RWPE1 (cell line): ENCODE results near the gene ZNF331.
"Not testable (repeated sequence)": the region's sequence is repeated elsewhere in the genome, so short reads cannot be mapped to it uniquely, and the experiment has no call there.

Source experiments
- CTCF ChIA-PET: fragments of 350-600 bp; sonication (Branson Sonifier 250); formaldehyde crosslinking; extraction: SDS; loops from one replicate; lab custom pipeline; 2021; lab: Yijun Ruan, JAX
- POLR2A ChIA-PET: fragments of 400-600 bp; formaldehyde crosslinking; extraction: SDS; loops from one replicate; lab custom pipeline; 2020; ENCODE audit warnings: antibody characterized with exemption; ENCODE audit not compliant: low non-redundant PET; lab: Yijun Ruan, JAX
- DNase-seq: peaks from one replicate; pipeline ENCODE4 v3.0.0; 2012; ENCODE audit warnings: low spot score
- H3K27ac ChIP-seq: fragments of 450-650 bp; 2 replicates; pipeline ENCODE4 v1.5.1; 2017
- TF ChIP-seq, protein P1 (sequence below): fragments of 450-650 bp; conservative IDR thresholded peaks from 2 replicates; pipeline ENCODE4 v1.5.1; 2017; ENCODE audit warnings: low read depth, mild to moderate bottlenecking

ZNF331 gene

DNA sequence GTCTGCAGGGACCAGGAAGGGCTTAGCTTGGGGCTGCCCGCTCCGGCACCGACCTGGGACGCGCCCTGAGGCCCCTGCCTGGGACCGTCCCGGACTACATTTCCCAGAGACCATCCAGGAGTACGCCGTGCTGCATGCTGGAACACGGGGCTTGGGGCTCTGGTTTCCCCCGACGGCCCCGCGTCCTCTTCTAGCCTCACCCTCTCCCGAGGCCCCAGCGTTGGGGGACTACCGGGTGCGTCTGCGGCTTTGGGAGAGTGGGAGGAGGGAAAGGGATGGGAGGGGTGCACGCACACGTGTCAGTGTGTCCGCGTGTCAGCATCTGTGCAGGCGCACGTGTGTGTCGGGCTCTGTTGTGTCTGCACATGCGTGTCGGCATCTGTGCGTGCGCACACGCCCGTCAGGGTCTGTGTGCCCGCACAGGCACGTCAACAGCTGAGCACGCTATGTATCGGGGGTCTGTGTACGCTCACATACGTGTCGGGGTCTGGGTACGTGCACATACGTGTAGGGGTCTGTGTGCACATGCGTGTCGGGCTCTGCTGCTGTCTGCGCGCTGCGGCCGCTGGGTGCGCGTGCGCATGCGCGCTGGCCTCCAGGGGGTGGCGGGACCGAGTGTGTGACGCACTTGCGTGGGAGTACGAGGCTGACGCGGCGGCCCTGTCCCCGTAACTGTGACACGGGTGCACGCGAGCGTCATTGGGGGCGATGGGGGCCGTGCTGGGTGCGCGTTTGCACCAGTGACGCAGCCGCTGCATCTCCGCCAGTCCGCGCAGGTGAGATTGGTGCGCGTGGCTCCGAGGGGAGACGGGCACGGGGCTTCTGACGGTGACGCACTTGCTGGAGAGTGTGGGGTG, at the start of gene ZNF331:
ZNF331 (plus strand) TSS at position 625 of the 857 bp plus-strand sequence. CDS start 31,232 bp downstream, outside the sequence.
- TF ChIP-seq, protein P1, sequence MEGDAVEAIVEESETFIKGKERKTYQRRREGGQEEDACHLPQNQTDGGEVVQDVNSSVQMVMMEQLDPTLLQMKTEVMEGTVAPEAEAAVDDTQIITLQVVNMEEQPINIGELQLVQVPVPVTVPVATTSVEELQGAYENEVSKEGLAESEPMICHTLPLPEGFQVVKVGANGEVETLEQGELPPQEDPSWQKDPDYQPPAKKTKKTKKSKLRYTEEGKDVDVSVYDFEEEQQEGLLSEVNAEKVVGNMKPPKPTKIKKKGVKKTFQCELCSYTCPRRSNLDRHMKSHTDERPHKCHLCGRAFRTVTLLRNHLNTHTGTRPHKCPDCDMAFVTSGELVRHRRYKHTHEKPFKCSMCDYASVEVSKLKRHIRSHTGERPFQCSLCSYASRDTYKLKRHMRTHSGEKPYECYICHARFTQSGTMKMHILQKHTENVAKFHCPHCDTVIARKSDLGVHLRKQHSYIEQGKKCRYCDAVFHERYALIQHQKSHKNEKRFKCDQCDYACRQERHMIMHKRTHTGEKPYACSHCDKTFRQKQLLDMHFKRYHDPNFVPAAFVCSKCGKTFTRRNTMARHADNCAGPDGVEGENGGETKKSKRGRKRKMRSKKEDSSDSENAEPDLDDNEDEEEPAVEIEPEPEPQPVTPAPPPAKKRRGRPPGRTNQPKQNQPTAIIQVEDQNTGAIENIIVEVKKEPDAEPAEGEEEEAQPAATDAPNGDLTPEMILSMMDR, result peak; percentile 23; the same call in 1 of the 2 replicates
- ChIA-PET POLR2A (no interaction called here), CTCF (interaction anchor here (1.0 kb wide), 1 partner anchor 342 kb away, joined by 3 read pairs; no protein-coding TSS in a partner anchor)
- H3K27ac ChIP-seq, result peak within 1 kb of the TSS; percentile 66
- DNase-seq, result peak; percentile 65

DNA sequence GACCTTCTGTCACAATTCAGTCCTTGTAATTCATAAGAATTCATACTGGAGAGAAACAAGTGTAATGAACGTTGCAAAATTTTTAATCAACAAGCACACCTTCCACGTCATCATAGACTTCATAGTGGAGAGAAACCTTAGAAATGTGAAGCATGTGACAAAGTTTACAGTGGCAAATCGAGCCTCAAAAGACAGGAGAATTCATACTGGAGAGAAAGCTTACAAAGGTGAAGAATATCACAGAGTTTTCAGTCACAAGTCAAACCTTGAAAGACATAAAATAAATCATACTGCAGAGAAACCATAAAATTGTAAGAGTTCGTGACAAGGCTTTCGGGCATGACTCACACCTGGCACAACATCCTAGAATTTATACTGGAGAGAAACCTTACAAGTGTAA, 45.8 kb upstream of the ZNF331 start:
- ChIA-PET POLR2A (no interaction called here), CTCF (no interaction called here)
- H3K27ac ChIP-seq, result no peak overlapping the region
- DNase-seq, result no peak
- TF ChIP-seq, protein P1, result no peak

DNA sequence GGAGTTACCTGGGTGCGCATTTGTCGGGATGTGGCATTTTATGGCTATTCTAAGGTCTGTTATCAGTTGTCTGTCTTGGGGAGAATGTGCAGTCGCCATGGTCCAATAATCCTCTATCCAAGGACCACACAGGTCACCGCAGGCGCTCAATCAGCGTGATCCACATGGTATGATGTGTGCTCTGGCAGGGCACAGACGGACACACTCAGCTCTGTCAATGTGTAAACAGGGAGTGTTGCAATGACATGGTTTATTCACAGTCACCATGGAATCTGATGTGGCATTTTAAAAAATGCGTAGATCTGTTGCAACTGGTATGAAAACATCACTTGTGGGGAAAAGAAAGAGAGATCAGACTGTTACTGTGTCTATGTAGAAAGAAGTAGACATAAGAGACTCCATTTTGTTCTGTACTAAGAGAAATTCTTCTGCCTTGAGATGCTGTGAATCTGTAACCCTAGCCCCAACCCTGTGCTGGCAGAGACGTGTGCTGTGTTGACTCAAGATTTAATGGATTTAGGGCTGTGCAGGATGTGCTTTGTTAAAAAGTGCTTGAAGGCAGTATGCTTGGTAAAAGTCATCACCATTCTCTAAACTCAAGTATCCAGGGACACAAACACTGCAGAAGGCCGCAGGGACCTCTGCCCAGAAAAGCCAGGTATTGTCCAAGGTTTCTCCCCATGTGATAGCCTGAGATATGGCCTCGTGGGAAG, 40.5 kb upstream of the ZNF331 start:
- H3K27ac ChIP-seq, DNase-seq, CTCF ChIA-PET, POLR2A ChIA-PET: not testable (repeated sequence)

DNA sequence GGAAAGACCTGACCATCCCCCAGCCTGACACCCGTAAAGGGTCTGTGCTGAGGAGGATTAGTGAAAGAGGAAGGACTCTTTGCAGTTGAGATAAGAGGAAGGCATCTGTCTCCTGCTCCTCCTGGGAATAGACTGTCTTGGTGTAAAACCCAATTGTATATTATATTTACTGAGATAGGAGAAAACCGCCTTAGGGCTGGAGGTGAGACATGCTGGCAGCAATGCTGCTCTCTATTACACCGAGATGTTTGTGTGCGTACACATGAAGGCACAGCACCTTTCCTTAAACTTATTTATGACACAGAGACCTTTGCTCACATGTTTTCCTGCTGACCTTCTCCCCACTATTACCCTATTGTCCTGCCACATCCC, 39.9 kb upstream of the ZNF331 start:
- H3K27ac ChIP-seq, DNase-seq, CTCF ChIA-PET, POLR2A ChIA-PET: not testable (repeated sequence)

DNA sequence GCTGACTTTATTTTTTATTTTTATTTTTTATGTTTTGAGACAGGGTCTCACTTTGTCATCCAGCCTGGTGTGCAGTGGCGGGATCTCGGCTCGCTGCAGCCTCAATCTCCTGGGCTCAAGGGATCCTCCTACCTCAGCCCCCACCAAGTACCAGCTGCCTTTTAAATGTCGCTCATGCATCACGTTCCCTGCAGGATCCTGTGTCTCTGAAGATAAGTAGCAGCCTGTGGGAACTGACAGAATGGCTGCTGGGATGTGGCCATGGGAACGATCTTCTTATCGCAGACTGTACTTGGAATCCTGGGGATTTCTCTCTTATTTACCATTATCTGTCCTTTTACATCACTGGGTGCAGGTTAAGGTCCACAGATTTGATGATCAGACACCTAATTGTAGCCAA, 34.8 kb upstream of the ZNF331 start:
- DNase-seq, POLR2A ChIA-PET, H3K27ac ChIP-seq, CTCF ChIA-PET: not testable (repeated sequence)

DNA sequence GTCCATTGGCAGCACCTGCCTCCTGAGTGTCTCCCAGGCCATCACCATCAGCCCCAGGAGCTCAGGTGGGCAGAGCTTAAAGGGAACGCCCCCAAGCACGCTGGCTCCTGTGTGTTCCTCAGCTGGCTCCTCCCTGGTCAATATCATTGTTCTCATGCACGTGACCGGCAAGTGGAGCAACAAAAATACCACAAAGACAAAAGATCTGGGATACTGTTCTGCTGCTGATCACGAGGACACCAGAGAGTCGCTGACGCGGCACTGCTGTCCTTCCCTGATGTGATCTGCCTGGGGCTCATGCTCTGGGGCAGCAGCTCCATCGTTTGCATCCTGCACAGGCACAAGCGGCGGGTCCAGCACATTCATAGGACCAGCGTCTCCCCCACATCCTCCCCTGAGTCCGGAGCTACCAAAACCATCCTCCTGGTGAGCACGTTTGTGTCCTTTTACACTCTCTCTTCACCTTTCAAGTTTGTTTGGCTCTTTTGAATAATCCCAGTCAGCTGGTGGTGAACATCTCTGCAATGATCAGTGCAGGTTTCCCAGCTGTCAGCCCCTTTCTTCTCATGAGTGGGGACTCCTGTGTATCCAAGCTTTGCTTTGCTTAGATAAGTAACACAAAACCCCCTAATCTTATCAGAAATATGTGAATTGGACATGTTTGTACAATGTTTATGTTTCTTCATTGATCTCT, 34.1 kb upstream of the ZNF331 start:
- H3K27ac ChIP-seq, DNase-seq, CTCF ChIA-PET, POLR2A ChIA-PET: not testable (repeated sequence)

DNA sequence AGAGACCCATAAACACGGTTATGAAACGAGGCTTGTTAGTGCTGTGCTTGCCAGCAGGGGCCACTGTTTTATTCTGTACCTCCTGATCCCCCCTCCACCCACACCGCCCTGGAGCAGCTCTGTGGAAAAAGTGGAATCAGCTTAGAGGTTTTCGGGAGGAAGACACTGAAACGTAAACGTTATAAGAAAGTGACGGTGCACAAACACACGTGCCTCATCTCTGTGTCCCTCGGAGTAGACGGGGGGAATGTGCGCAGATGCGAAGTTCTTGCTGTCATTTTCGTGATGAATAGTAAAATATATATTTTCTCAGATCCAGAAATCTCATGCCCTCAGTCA, 33.6 kb upstream of the ZNF331 start:
- POLR2A ChIA-PET, H3K27ac ChIP-seq, DNase-seq, CTCF ChIA-PET: not testable (repeated sequence)

DNA sequence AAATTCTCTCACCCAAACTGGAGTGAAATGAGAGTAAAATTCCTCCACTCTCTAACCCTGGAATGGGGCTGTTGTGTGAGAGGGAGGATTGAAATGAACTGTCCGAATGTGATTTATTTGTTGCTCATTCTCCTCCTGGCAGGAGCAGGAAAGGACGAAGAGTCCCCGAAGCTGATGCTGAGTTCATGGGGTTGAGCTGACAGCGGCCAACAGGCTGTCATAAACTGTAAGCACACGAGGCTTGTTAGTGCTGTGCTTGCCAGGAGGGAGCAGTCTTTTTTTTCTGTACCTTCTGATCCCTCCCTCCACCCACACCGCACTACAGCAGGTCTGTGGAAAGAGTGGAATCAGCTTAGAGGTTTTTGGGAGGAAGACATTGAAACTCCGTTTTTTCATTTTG, 33.1 kb upstream of the ZNF331 start:
- POLR2A ChIA-PET, result no interaction called here

More for the DNA sequence above, 33.1 kb upstream of the ZNF331 start:
- no peak for DNase-seq
- CTCF ChIA-PET, result no interaction called here
- TF ChIP-seq, protein P1, result no peak
- no peak overlapping the region for H3K27ac ChIP-seq
